Mesothelial cell of epicardium (in vitro differentiated cells): ENCODE measurements around the gene CGREF1. TPM values are rescaled to one million over a fixed set of nuclear protein-coding genes. Genes with fewer than 3 reads are reported as not detected.

Experiments used
- DNase-seq, 2 experiments: peaks; one replicate each; pipeline ENCODE4 v3.0.0; 2021; ENCODE audit warnings: low spot score in 2 of 2; ENCODE audit not compliant: unreplicated experiment in 2 of 2
- H3K27ac Mint-ChIP-seq: 2 replicates; pipeline ENCODE4 v1.8.0; 2021; ENCODE audit warnings: mixed read lengths
- H3K27me3 Mint-ChIP-seq: 2 replicates; pipeline ENCODE4 v1.8.0; 2021; ENCODE audit warnings: low read depth, mixed read lengths
- H3K36me3 Mint-ChIP-seq: 2 replicates; pipeline ENCODE4 v1.8.0; 2021; ENCODE audit warnings: mixed read lengths
- H3K4me1 Mint-ChIP-seq: 2 replicates; pipeline ENCODE4 v1.8.0; 2021; ENCODE audit warnings: mixed read lengths
- H3K4me3 Mint-ChIP-seq: 2 replicates; pipeline ENCODE4 v1.8.0; 2021; ENCODE audit warnings: mild to moderate bottlenecking, moderate library complexity, mixed read lengths
- H3K9me3 Mint-ChIP-seq: 2 replicates; pipeline ENCODE4 v1.8.0; 2021; ENCODE audit warnings: mixed read lengths
- total RNA-seq: library from RNA; stranded (reverse); gene quantifications from 3 replicates; pipeline ENCODE4 v1.2.1, GENCODE V29; 2021
- TF ChIP-seq, protein P1 (sequence below): fragments of 200-600 bp; sonication (generic); IDR thresholded peaks from one replicate; pipeline ENCODE4 v1.5.0; 2021; ENCODE audit warnings: antibody characterized with exemption; ENCODE audit not compliant: unreplicated experiment

CGREF1 gene
- total RNA-seq, 1 donor from 2014 or later, result 1.5 TPM

- Mint-ChIP-seq H3K27ac (peak overlapping the region; percentile 82), H3K4me1 (peaks cover 19% of the 10 kb centered on the region), H3K36me3 (no peaks in the 10 kb centered on the region), H3K9me3 (no peaks in the 10 kb centered on the region), H3K4me3 (peak overlapping the region; percentile 72), H3K27me3 (peaks cover 18% of the 10 kb centered on the region)
- peak; percentile 93 to 99 for DNase-seq
- TF ChIP-seq, protein P1, sequence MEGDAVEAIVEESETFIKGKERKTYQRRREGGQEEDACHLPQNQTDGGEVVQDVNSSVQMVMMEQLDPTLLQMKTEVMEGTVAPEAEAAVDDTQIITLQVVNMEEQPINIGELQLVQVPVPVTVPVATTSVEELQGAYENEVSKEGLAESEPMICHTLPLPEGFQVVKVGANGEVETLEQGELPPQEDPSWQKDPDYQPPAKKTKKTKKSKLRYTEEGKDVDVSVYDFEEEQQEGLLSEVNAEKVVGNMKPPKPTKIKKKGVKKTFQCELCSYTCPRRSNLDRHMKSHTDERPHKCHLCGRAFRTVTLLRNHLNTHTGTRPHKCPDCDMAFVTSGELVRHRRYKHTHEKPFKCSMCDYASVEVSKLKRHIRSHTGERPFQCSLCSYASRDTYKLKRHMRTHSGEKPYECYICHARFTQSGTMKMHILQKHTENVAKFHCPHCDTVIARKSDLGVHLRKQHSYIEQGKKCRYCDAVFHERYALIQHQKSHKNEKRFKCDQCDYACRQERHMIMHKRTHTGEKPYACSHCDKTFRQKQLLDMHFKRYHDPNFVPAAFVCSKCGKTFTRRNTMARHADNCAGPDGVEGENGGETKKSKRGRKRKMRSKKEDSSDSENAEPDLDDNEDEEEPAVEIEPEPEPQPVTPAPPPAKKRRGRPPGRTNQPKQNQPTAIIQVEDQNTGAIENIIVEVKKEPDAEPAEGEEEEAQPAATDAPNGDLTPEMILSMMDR, result peak; percentile 97
Measured at GRCh38 chr2:27086090-27086723, 32.7 kb downstream of the CGREF1 start.

DNA sequence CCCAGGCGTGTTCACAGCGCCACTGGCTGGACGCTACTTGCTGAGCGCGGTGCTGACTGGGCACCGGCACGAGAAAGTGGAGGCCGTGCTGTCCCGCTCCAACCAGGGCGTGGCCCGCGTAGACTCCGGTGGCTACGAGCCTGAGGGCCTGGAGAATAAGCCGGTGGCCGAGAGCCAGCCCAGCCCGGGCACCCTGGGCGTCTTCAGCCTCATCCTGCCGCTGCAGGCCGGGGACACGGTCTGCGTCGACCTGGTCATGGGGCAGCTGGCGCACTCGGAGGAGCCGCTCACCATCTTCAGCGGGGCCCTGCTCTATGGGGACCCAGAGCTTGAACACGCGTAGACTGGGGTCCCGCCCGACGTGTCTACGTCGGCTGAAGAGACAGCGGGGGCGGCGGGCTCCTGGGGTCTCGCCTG, 33.2 kb downstream of the CGREF1 start:
- H3K4me1 Mint-ChIP-seq, result peaks cover 24% of the 10 kb centered on the region
- H3K9me3 Mint-ChIP-seq, result no peaks in the 10 kb centered on the region
- H3K4me3 Mint-ChIP-seq, result peak overlapping the region; percentile 70
- DNase-seq, result no peak
- H3K36me3 Mint-ChIP-seq, result no peaks in the 10 kb centered on the region
- TF ChIP-seq, protein P1, result no peak
- H3K27me3 Mint-ChIP-seq, result peaks cover 18% of the 10 kb centered on the region
- no peak overlapping the region for H3K27ac Mint-ChIP-seq

DNA sequence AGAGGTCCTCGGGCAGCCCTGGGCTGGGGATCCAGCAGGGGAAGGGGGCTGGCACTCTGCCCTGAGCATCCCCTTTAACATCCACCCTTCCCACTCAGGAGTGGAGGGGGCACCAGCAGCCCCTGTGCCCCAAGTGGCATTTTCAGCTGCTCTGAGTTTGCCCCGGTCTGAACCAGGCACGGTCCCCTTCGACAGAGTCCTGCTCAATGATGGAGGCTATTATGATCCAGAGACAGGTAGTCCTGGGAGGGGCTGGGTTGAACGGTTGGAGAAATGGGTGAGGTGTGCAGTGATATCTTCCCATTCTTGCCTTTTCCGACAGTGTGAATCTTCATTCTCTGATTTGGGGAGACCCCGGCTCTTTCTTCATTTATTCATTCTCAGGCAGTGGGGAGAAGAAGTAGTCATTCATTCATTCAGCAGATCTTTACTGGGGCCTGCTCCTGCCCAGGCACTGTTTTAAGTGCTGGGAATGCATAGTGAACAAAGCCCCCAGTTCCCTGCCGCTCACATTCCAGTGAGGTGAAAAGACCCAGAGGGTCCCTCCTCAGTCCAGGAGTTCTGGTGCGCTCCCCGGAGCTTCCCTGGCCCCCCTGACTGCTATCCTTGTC, 33.8 kb downstream of the CGREF1 start:
- peaks cover 18% of the 10 kb centered on the region for H3K27me3 Mint-ChIP-seq
- H3K9me3 Mint-ChIP-seq, result no peaks in the 10 kb centered on the region
- TF ChIP-seq, protein P1, result no peak
- peak overlapping the region; percentile 70 for H3K4me3 Mint-ChIP-seq
- H3K27ac Mint-ChIP-seq, result peak overlapping the region; percentile 35
- peaks cover 26% of the 10 kb centered on the region for H3K4me1 Mint-ChIP-seq
- DNase-seq, result no peak
- H3K36me3 Mint-ChIP-seq, result no peaks in the 10 kb centered on the region

DNA sequence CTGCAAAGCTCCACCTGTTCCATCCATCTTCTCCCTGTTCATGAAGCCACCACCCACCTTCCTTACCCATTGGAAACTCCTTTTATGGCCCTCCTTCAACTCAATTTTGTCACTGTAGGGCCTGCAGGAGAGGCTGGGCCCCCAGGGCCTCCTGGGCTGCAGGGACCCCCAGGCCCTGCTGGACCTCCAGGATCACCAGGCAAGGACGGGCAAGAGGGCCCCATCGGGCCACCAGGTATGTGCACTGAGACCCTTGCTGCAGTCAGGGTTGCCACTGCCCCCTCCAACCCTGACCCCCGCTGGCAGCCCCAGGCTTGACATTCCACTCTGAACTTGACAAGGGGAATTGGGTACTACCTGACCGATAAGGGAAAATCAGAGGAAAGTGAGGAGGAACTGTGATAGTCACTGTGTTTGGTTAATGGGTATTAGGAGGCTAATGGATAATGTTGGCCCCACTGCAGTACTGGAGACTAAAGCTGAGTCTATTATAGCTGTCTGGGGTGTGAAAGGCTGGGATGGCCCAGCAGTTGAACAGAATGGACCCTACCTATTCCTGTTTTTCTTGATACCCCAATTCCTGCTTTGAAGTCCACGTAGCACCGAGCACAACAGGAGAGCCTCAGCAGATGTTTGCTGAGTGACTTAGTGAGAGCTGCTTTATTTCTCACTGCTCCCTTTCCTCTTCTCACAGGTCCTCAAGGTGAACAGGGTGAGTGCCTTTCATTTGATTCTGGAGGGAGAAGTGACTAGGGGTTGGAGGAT, 34.4 kb downstream of the CGREF1 start:
- DNase-seq, result no peak
- TF ChIP-seq, protein P1, result no peak
- H3K36me3 Mint-ChIP-seq, result no peaks in the 10 kb centered on the region
- no peak overlapping the region for H3K27ac Mint-ChIP-seq
- H3K4me3 Mint-ChIP-seq, result no peak overlapping the region
- H3K4me1 Mint-ChIP-seq, result peaks cover 32% of the 10 kb centered on the region
- H3K9me3 Mint-ChIP-seq, result no peaks in the 10 kb centered on the region
- peaks cover 18% of the 10 kb centered on the region for H3K27me3 Mint-ChIP-seq

DNA sequence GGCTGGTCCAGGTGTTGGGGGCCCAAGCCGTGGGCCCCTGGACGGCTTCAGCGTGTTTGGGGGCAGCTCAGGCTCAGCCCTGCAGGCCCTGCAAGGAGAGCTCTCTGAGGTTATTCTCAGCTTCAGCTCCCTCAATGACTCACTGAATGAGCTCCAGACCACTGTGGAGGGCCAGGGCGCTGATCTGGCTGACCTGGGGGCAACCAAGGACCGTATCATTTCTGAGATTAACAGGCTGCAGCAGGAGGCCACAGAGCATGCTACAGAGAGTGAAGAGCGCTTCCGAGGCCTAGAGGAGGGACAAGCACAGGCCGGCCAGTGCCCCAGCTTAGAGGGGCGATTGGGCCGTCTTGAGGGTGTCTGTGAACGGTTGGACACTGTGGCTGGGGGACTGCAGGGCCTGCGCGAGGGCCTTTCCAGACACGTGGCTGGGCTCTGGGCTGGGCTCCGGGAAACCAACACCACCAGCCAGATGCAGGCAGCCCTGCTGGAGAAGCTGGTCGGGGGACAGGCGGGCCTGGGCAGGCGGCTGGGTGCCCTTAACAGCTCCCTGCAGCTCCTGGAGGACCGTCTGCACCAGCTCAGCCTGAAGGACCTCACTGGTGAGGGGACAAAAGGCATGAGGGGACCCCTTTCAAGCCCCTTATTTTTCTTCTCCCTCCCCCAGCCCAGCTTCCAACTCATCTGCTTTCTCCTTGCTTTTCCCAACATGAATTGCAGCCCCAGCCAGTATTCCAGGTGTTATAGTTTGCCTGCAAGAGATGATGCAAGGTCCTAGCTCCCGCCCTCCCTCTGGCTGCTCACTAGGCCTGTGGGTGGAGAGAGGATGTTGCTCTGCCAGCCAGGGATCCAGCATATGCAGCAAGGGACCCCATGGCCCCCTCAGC, 35.3 kb downstream of the CGREF1 start:
- no peak for DNase-seq
- Mint-ChIP-seq H3K27me3 (peaks cover 17% of the 10 kb centered on the region), H3K27ac (no peak overlapping the region), H3K9me3 (no peaks in the 10 kb centered on the region), H3K4me1 (peaks cover 32% of the 10 kb centered on the region), H3K4me3 (no peak overlapping the region), H3K36me3 (no peaks in the 10 kb centered on the region)
- TF ChIP-seq, protein P1, result no peak
